Dermis blood vessel endothelial cell (primary cell): ENCODE measurements around the gene HOXA9. TPM values are rescaled to one million over a fixed set of nuclear protein-coding genes. Genes with fewer than 3 reads are reported as not detected.

Experiments
- total RNA-seq: library from RNA; depleted of rRNA; stranded (reverse); fragments of >200 nt; gene quantifications from 2 replicates; pipeline ENCODE4 v1.2.3, GENCODE V29; 2014

HOXA9 gene
- total RNA-seq, 1 donor from 2014 or later: 9.0 TPM

Other genes starting within 250 kb of the HOXA9 start
- gene HOXA1, start 69.5 kb downstream of the HOXA9 start, total RNA-seq: 0.68 and 0.84 TPM in 2 replicates
- 0.33 and 0.34 TPM in 2 replicates for gene HOXA2, start 62.9 kb downstream of the HOXA9 start, total RNA-seq
- gene HOXA4, start 34.8 kb downstream of the HOXA9 start, total RNA-seq: 0.34 and 0.65 TPM in 2 replicates
- gene HOXA5, start 21.9 kb downstream of the HOXA9 start, total RNA-seq: 5.6 and 6.1 TPM in 2 replicates
- gene HOXA6, start 17.8 kb downstream of the HOXA9 start, total RNA-seq: 2.9 and 8.6 TPM in 2 replicates
- 2.4 and 6.0 TPM in 2 replicates for gene HOXA3, start 13.0 kb downstream of the HOXA9 start, total RNA-seq
- 1.4 and 2.9 TPM in 2 replicates for gene HOXA7, start 8.9 kb downstream of the HOXA9 start, total RNA-seq
- 3.7 and 4.4 TPM in 2 replicates for gene HOXA10, start 8.8 kb upstream of the HOXA9 start, total RNA-seq
- gene HOXA11, start 19.7 kb upstream of the HOXA9 start, total RNA-seq: under 0.01 and 0.70 TPM in 2 replicates
- under 0.01 TPM in 1 of 2 replicates, not detected in the other for gene HOXA13, start 34.6 kb upstream of the HOXA9 start, total RNA-seq
- not detected in 2 replicates for gene EVX1, start 77.3 kb upstream of the HOXA9 start, total RNA-seq